ENCODE data around the gene MAPK8IP1.

MAPK8IP1 gene

DNA sequence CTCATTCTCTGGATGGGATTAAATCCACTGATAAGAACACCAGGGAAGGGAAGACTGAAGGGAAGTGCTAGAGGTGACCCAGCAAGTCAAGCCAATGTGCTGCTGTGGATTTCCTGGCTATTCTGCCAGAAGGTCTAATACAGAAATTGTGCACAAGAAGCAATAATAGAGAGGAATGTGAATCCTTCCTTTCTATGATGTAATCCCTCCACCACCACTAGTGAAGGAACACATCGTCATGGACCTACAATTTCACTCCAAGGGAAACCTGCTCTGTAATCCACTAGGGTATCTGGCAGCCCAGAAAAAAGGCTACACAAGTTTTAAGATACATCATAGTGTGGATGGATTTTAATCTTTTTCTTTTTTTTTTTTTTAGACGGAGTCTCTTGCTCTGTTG is 54.4 kb downstream of the MAPK8IP1 start:
- TF ChIP-seq POLR2AphosphoS5 (IDR thresholded peaks at IDR 0.05; ENCODE audit: borderline replicate concordance, low read depth, low read length) (no peak), FOXP2 (optimal IDR thresholded peaks at IDR 0.05; ENCODE audit: control extremely low read depth, extremely low read length, insufficient read depth) (no peak), EZH2 (IDR thresholded peaks at IDR 0.05) (no peak)
- H3K4me3 ChIP-seq: no peak overlapping the region
- no peak for DNase-seq (ENCODE audit: low read depth, low spot score)
- no peaks in the 10 kb centered on the region for H3K9me3 ChIP-seq (ENCODE audit: low read depth, low read length)
- H3K36me3 ChIP-seq (ENCODE audit: insufficient read depth, low read length): peaks cover 24% of the 10 kb centered on the region
- H3K27ac ChIP-seq: no peak overlapping the region
- no peak overlapping the region for H3K9ac ChIP-seq (ENCODE audit: insufficient read length)

DNA sequence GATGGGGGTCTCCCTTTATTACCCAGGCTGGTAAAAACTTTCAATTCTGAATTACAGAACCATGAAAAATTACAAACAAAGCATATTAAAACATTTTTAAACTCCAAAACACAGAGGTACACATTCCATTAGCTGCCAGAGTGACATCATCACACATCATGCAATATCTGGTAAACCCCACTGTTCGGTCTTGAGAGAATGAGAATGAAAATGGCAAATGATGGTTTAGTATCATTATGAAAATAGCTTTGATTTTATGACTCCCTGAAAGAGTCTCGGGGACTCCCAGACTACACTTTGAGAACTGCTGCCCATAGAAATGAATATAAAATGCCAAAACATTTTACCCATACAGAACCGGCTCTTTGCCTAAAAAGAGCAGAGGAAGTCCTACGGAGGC is 55.8 kb downstream of the MAPK8IP1 start:
- H3K36me3 ChIP-seq (ENCODE audit: insufficient read depth, low read length): peaks cover 17% of the 10 kb centered on the region

DNA sequence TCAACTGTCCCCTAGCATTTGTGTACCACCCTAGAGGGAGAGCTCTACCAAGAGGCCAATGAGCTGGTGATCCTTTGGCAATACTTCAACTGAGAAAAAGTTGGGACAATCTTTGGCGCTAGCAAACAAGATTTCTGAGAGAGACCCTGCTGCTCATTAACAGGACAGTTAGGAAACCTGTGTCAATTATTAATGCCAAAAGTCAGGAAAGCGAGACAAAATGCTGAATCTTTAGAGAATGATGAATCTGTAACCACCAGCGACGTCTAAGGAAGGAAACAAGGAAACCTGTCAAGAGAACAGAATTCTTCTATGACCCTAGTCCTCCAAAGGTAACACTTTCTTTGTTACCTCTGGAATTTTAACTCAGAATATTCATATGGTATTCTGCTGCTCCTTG is 56.9 kb downstream of the MAPK8IP1 start:
- H3K9ac ChIP-seq (ENCODE audit: insufficient read length): no peak overlapping the region
- no peaks in the 10 kb centered on the region for H3K9me3 ChIP-seq (ENCODE audit: low read depth, low read length)
- H3K4me3 ChIP-seq: no peak overlapping the region
- H3K27ac ChIP-seq: peak overlapping the region; percentile 57; the same call in 1 of the 2 replicates
- DNase-seq (ENCODE audit: low read depth, low spot score): no peak
- TF ChIP-seq POLR2AphosphoS5 (IDR thresholded peaks at IDR 0.05; ENCODE audit: borderline replicate concordance, low read depth, low read length) (no peak), FOXP2 (optimal IDR thresholded peaks at IDR 0.05; ENCODE audit: control extremely low read depth, extremely low read length, insufficient read depth) (no peak), EZH2 (IDR thresholded peaks at IDR 0.05) (no peak)
- peaks cover 24% of the 10 kb centered on the region; the same call in 1 of the 2 replicates for H3K36me3 ChIP-seq (ENCODE audit: insufficient read depth, low read length)

More for the DNA sequence above, 55.8 kb downstream of the MAPK8IP1 start:
- Histone ChIP-seq H3K4me3 (no peak overlapping the region), H3K27ac (peak overlapping the region; percentile 57; the same call in 1 of the 2 replicates), H3K9ac (ENCODE audit: insufficient read length) (no peak overlapping the region), H3K9me3 (ENCODE audit: low read depth, low read length) (no peaks in the 10 kb centered on the region)
- TF ChIP-seq POLR2AphosphoS5 (IDR thresholded peaks at IDR 0.05; ENCODE audit: borderline replicate concordance, low read depth, low read length): no peak
- no peak for TF ChIP-seq EZH2 (IDR thresholded peaks at IDR 0.05)
- no peak for TF ChIP-seq FOXP2 (optimal IDR thresholded peaks at IDR 0.05; ENCODE audit: control extremely low read depth, extremely low read length, insufficient read depth)
- DNase-seq (ENCODE audit: low read depth, low spot score): no peak

DNA sequence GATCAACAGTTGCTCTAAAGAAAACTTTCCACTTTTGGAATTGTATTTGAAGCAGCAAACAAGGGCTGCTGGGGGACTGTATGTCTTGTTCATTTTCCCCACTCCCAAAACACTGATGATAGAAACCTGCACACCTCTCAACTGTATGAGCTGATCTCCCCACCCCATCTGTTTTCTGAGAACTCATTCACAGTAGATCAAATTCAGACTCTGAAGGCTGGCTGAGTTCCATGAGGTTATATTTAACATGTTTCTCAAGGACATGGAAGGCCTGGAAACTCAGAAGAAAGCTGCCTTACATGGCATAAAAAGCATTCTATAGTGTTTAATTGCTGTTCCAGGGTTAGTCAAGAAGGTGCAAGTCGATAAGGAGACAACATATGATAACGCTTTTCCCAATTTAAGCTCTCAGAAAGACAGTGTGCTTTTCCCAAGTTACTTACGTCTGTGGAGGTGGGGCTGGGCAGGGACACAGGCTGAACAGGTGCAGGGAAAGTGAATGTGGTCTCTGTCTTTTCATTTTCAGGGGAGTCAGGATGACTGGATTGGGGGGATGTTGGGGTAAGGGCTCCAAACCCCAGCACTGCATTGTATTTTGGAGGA is 60.0 kb downstream of the MAPK8IP1 start:
- Histone ChIP-seq H3K36me3 (ENCODE audit: insufficient read depth, low read length) (peaks cover 49% of the 10 kb centered on the region), H3K27ac (no peak overlapping the region), H3K9ac (ENCODE audit: insufficient read length) (no peak overlapping the region), H3K4me3 (no peak overlapping the region), H3K9me3 (ENCODE audit: low read depth, low read length) (no peaks in the 10 kb centered on the region)
- TF ChIP-seq POLR2AphosphoS5 (IDR thresholded peaks at IDR 0.05; ENCODE audit: borderline replicate concordance, low read depth, low read length) (no peak), EZH2 (IDR thresholded peaks at IDR 0.05) (no peak), FOXP2 (optimal IDR thresholded peaks at IDR 0.05; ENCODE audit: control extremely low read depth, extremely low read length, insufficient read depth) (no peak)
- DNase-seq (ENCODE audit: low read depth, low spot score): no peak

DNA sequence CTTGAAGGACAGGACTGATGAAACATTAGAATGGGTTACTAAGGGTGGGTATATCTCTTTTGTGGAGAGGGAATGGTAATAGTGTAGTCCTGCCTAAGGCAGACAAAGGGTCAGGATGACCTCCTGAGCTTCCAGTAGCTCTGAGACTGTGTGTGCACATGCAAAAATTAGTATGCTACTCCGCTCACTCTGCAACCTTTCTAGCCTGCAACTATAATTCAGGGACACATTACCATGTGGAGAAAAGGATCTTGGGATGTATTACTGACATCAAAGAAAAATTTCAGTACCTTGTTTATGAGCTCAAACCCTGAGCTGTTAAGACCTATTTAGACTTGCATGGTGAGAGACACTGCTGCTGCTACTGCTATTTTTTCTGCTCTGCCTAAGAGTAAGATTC is 62.4 kb downstream of the MAPK8IP1 start:
- DNase-seq (ENCODE audit: low read depth, low spot score): no peak
- TF ChIP-seq EZH2 (IDR thresholded peaks at IDR 0.05) (no peak), POLR2AphosphoS5 (IDR thresholded peaks at IDR 0.05; ENCODE audit: borderline replicate concordance, low read depth, low read length) (no peak), FOXP2 (optimal IDR thresholded peaks at IDR 0.05; ENCODE audit: control extremely low read depth, extremely low read length, insufficient read depth) (no peak)
- Histone ChIP-seq H3K9me3 (ENCODE audit: low read depth, low read length) (no peaks in the 10 kb centered on the region), H3K4me3 (no peak overlapping the region), H3K27ac (no peak overlapping the region), H3K36me3 (ENCODE audit: insufficient read depth, low read length) (peaks cover 57% of the 10 kb centered on the region), H3K9ac (ENCODE audit: insufficient read length) (no peak overlapping the region)

DNA sequence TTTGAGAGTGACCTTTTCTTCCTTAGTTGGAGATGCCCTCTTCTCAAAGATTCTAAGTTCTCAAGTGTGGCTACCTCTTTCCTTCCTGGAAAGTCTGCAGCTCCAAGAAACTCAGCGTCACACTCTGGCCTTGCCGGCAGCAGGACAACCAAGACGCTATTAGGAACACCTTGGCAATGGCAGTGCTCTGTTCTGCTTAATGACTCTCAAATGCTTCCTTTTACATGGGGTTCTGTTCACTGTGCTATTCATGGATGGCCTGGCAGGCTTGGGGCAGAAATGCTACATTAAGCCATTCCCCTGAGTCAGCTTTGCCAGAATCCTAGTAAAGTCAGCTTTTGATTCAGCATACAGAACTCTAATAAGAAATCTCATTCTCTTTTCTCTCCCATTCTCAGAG is 62.9 kb downstream of the MAPK8IP1 start:
- Histone ChIP-seq H3K9ac (ENCODE audit: insufficient read length) (no peak overlapping the region), H3K36me3 (ENCODE audit: insufficient read depth, low read length) (peaks cover 59% of the 10 kb centered on the region), H3K4me3 (no peak overlapping the region), H3K9me3 (ENCODE audit: low read depth, low read length) (no peaks in the 10 kb centered on the region), H3K27ac (no peak overlapping the region)
- TF ChIP-seq POLR2AphosphoS5 (IDR thresholded peaks at IDR 0.05; ENCODE audit: borderline replicate concordance, low read depth, low read length): no peak
- TF ChIP-seq FOXP2 (optimal IDR thresholded peaks at IDR 0.05; ENCODE audit: control extremely low read depth, extremely low read length, insufficient read depth): no peak
- TF ChIP-seq EZH2 (IDR thresholded peaks at IDR 0.05): no peak
- no peak for DNase-seq (ENCODE audit: low read depth, low spot score)

DNA sequence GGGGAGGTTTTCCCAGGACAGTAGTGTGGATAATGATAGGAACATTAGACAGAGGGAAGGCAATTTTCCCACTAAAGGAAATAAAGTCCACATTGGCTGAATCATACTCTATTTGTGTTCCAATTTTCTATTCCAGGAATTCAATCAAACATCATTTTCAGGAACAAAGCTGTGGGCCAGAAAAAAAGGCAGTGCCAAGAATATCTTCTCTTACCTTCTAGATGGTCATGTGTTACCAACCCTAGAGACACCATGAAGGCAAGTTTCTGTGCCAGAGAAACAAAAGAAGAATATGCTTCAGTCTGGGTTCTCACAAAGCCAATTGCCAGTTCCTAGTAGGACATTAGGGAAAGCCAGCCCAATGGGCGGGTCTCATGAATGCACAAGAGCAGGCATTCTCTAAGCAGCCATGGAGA is 64.5 kb downstream of the MAPK8IP1 start:
- Histone ChIP-seq H3K4me3 (no peak overlapping the region), H3K27ac (no peak overlapping the region), H3K36me3 (ENCODE audit: insufficient read depth, low read length) (peaks cover 62% of the 10 kb centered on the region), H3K9me3 (ENCODE audit: low read depth, low read length) (no peaks in the 10 kb centered on the region), H3K9ac (ENCODE audit: insufficient read length) (no peak overlapping the region)
- no peak for DNase-seq (ENCODE audit: low read depth, low spot score)
- TF ChIP-seq POLR2AphosphoS5 (IDR thresholded peaks at IDR 0.05; ENCODE audit: borderline replicate concordance, low read depth, low read length): no peak

Measured in SK-N-MC (cell line).